ENCODE data around the gene PDE3B. TPM values are rescaled to one million over a fixed set of nuclear protein-coding genes. Genes with fewer than 3 reads are reported as not detected.

Gene PDE3B
- total and polyA plus RNA-seq, 9 of the 15 experiments (the other 6 are each of a cell fraction or from before 2014, with no cell fraction given): 2.3 to 22.5 (median 12.2) TPM

- TF ChIP-seq HNRNPUL1 (IDR thresholded peaks at IDR 0.05; ENCODE audit: low read length) (no peak), SFPQ (IDR thresholded peaks at IDR 0.05; ENCODE audit: low read depth, low read length) (no peak), ZBED1 (IDR thresholded peaks at IDR 0.05) (no peak), ZFP1 (CRISPR knock-in tag; IDR thresholded peaks at IDR 0.05) (no peak), NR4A1 (CRISPR knock-in tag; IDR thresholded peaks at IDR 0.05) (no peak), NR4A1 (tag; IDR thresholded peaks at IDR 0.05) (peak; percentile 64; the same call in 1 of the 2 replicates), ILK (tag; IDR thresholded peaks at IDR 0.05; ENCODE audit: borderline replicate concordance, low read depth) (no peak), BHLHE40 (IDR thresholded peaks at IDR 0.05; ENCODE audit: low read length) (no peak), ZNF232 (CRISPR knock-in tag; IDR thresholded peaks at IDR 0.05) (no peak), ZNF12 (CRISPR knock-in tag; IDR thresholded peaks at IDR 0.05) (no peak), XRCC5 (IDR thresholded peaks at IDR 0.05; ENCODE audit: low read depth, low read length) (no peak), RNF219 (CRISPR knock-in tag; IDR thresholded peaks at IDR 0.05) (no peak), ZNF175 (CRISPR knock-in tag; IDR thresholded peaks at IDR 0.05; ENCODE audit: low read depth) (peak; percentile 92), ZFP36 (IDR thresholded peaks at IDR 0.05; ENCODE audit: low read depth, low read length, partially characterized antibody) (no peak), POLR2G (IDR thresholded peaks at IDR 0.05; ENCODE audit: low read depth, low read length) (no peak), HMGN3 (IDR thresholded peaks at IDR 0.05; ENCODE audit: borderline replicate concordance, extremely low read depth, insufficient read length, low read depth, low read length) (no peak), KLF1 (tag; IDR thresholded peaks at IDR 0.05) (no peak), IRF1 (CRISPR knock-in tag; IDR thresholded peaks at IDR 0.05; ENCODE audit: borderline replicate concordance) (no peak), RFX7 (CRISPR knock-in tag; IDR thresholded peaks at IDR 0.05) (no peak), ZNF23 (CRISPR knock-in tag; IDR thresholded peaks at IDR 0.05) (no peak), ZBTB8A (IDR thresholded peaks at IDR 0.05; ENCODE audit: partially characterized antibody) (no peak), ZNF76 (CRISPR knock-in tag; IDR thresholded peaks at IDR 0.05; ENCODE audit: borderline replicate concordance) (no peak), TFE3 (CRISPR knock-in tag; IDR thresholded peaks at IDR 0.05) (no peak)
These were observed 209.1 kb downstream of the PDE3B start (continued) for GRCh38 chr11:14852571-14853177.

All from K562 (cell line).